Astrocyte of the spinal cord (primary cell): Measurements from ENCODE around the gene NCKAP5.

Experiments
- DNase-seq: peaks from one replicate; pipeline ENCODE4 v3.0.0; 2011; ENCODE audit warnings: low read depth, low spot score
- H3K4me3 ChIP-seq: 2 replicates; pipeline ENCODE4 v1.5.1; 2011; ENCODE audit warnings: low read depth, mild to moderate bottlenecking, low read length, moderate library complexity
- CTCF ChIP-seq: IDR thresholded peaks from 2 replicates; pipeline ENCODE4 v1.5.1; 2012; ENCODE audit warnings: low read depth, mild to moderate bottlenecking, low read length, inconsistent platforms
- in situ Hi-C: cut with HindIII; loops from 2 replicates; pipeline ENCODE4 v1.10.0; 2017; ENCODE audit warnings: low sequenced_read_pairs

NCKAP5 gene

GRCh38 chr2:133531382-133531781 lies 36.9 kb downstream of the NCKAP5 start:
- H3K4me3 ChIP-seq, result no peak overlapping the region
- DNase-seq, result no peak
- in situ Hi-C loops, result no loop called here
- no peak for TF ChIP-seq CTCF

- TF ChIP-seq CTCF, result no peak
- in situ Hi-C loops, result no loop called here
- H3K4me3 ChIP-seq, result no peak overlapping the region
- DNase-seq, result no peak
Measured at GRCh38 chr2:133530645-133531044, 37.6 kb downstream of the NCKAP5 start.

DNA sequence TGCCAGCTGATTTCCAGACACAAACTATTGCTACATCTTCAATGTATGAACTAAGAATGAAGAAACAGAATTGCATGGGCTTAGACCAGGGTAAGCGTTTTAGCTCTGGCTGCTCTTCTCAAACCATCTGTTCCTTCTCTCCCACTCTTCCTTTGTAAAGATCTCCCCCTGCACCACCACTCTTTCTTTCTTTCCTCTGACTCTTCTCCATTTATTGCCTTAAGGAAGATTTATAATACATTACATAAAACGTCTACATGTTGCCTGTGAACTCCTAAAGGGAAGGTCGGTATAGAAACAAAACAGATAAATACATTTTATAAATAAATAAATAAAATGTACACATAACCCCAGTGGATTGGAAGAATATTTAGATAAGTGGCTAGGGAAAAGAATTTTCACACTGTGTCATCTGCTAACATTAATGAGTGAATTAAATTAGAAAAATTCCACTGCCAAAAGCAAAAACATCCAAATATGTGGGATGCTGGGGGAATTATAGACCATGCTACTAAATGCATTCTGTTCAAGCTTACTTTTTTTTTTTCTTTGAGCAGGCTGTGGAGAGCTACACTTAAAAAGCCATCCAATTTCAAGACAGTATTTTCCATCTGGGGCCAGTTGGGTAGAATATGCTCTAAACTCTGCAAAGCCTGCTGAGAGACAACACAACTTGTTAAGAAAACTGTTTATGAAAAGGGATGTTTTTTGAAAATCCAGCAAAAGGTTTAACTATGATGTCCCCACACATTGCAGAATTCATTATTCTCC lies 41.5 kb downstream of the NCKAP5 start:
- no peak overlapping the region for H3K4me3 ChIP-seq
- in situ Hi-C loops, result no loop called here
- no peak for TF ChIP-seq CTCF
- DNase-seq, result no peak

DNA sequence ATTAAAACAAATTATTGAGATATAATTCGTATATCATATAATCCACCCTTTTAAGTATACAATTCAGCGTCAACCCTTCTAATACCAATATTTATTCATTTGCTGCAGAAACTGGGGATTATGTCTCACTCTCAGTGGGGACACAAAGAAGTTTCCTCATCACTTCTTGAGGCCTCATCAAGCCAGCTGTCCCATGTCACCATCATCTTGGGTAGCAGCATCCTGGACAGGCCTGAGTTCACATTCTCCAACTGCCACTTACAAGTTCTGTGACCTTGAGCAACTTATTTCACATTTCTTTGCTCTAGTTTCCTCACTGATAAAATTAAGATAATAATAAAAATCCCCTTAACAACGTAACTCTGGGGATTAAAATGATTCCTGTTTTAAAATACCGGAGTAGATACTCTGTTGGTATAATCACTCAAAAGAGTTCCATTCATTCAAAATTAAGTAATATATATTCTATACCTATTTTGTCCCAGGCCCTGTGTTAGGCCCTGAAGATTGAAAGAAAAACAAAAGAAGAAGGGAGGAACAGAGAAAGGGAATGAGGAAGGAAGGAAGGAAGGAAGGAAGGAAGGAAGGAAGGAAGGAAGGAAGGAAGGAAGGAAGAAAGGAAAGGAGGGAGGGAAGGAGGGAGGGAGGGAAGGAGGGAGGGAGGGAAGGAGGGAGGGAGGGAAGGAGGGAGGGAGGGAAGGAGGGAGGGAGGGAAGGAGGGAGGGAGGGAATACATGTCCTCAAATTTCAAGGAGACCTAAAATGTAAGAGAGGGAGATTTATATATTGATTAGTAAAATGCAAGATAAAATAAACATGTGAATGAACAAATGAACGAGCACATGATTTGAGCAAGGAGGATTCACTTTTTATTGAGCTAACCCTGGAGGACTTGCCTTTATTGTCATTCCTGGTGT lies 42.4 kb downstream of the NCKAP5 start:
- in situ Hi-C loops, result no loop called here

DNA sequence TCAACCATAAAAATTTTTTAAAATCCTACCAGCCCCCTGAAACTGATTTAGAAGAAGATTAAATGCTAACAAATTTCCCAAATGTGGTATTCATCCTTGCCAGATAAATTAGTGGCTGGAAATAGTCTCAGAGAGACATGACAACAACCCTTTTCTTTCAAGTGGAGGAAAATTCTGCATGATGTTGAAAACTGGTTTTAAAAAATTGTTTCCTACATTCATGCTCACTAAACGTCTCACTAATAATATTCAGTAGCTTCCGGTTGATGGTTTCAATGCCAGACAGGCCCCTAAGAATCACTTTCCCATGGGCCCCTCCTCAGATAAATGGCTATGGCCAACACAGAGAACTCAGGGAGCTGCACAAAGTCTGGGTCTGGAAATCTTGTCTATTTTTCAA lies 43.2 kb downstream of the NCKAP5 start:
- no peak for DNase-seq
- in situ Hi-C loops, result no loop called here
- no peak for TF ChIP-seq CTCF
- no peak overlapping the region for H3K4me3 ChIP-seq

More for the DNA sequence above, 42.4 kb downstream of the NCKAP5 start:
- no peak overlapping the region for H3K4me3 ChIP-seq
- no peak for TF ChIP-seq CTCF
- no peak for DNase-seq

DNA sequence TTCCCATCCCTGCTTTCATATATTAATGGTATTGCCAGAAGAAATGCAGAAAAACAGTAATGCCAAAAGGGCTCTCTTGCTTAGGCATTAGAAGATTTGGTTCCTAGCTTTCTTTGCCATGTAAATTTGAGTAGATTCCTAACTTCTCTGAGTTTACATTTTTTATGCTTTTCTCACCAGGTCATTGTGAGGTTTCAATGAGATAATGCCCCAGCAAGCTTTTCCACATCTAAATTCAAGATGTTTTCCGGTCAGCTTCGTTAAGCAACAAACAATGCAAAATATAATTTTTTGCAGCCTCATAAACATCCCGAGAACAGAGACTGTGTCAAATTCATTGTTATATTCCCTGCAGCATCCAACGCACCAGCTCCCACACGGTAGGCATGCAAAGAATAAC lies 44.9 kb downstream of the NCKAP5 start:
- no peak for DNase-seq
- in situ Hi-C loops, result no loop called here
- TF ChIP-seq CTCF, result no peak

More for the DNA sequence above, 44.9 kb downstream of the NCKAP5 start:
- no peak overlapping the region for H3K4me3 ChIP-seq
